ENCODE results near the gene ANKRD13B. TPM values are rescaled to one million over a fixed set of nuclear protein-coding genes. Genes with fewer than 3 reads are reported as not detected.

ANKRD13B gene
- total and polyA plus RNA-seq, 2 of the 13 experiments (the other 11 are each of a cell fraction or from before 2014, with no cell fraction given) = 1.7 to 1.8 TPM

DNA sequence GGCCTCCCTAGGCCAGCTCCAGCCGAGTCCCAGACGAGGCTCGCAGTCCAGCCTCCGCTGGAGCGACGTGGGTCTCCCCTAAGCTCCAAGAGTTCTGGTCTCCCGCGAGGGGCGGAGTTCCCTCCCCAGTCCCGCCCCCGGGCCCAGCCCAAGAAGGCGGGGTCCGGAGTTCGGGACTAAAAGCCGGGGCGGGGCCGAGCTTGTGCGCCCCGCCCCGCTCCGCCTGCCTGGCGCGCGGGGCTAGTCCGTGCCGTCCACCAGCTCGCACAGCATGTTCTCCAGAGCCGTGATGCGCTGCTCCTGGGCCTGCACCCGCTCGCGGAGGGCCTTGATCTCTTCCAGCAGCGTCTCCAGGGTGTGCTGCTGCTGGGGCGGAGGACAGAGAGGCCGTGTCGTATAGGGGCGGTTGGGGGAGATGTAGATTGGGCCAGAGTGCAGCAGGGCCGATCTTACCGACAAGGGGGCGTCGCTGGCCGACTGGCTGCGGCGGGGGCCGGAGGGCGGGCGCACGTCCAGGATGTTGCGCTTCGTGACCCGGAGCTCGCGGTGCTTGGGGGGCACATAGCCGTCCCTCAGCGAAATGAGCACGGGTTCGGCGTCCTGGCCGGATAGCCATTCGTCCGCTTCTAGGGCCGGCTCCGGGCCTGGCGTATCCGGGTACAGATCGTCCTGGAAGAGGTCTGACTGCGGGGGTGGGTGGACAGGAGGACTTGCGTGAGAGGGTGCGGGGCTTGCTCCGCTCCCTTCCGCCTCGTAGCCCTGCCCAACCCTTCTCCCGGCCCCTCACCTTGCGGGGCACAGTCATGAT is 22.8 kb downstream of the ANKRD13B start (continued):
- TF ChIP-seq ERF (CRISPR knock-in tag; IDR thresholded peaks at IDR 0.05) (peak; percentile 33; the same call in 1 of the 2 replicates), ZNF343 (CRISPR knock-in tag; IDR thresholded peaks at IDR 0.05) (no peak), ZNF280B (CRISPR knock-in tag; IDR thresholded peaks at IDR 0.05; ENCODE audit: borderline replicate concordance) (no peak; the same call in 1 of the 2 replicates), ZFX (CRISPR knock-in tag; IDR thresholded peaks at IDR 0.05; ENCODE audit: low read depth) (peak; percentile 84), ZNF274 (CRISPR knock-in tag; IDR thresholded peaks at IDR 0.05) (peak; percentile 77), ZNF800 (CRISPR knock-in tag; IDR thresholded peaks at IDR 0.05) (peak; percentile 78), SMARCE1 (IDR thresholded peaks at IDR 0.05; ENCODE audit: borderline replicate concordance) (no peak), IRF1 (CRISPR knock-in tag; IDR thresholded peaks at IDR 0.05; ENCODE audit: low read depth) (no peak), STAT5B (CRISPR knock-in tag; IDR thresholded peaks at IDR 0.05) (no peak), ZBTB21 (CRISPR knock-in tag; IDR thresholded peaks at IDR 0.05) (no peak), GATAD1 (CRISPR knock-in tag; IDR thresholded peaks at IDR 0.05) (no peak), ZBTB2 (CRISPR knock-in tag; IDR thresholded peaks at IDR 0.05; ENCODE audit: low read depth) (no peak), FOXA1 (IDR thresholded peaks at IDR 0.05) (no peak), FOXA1 (CRISPR knock-in tag; IDR thresholded peaks at IDR 0.05) (no peak), HNRNPH1 (optimal IDR thresholded peaks at IDR 0.05; ENCODE audit: low read depth, low read length) (no peak), SP140L (CRISPR knock-in tag; IDR thresholded peaks at IDR 0.05; ENCODE audit: borderline replicate concordance) (no peak), ZFY (CRISPR knock-in tag; IDR thresholded peaks at IDR 0.05) (peak; percentile 49; the same call in 1 of the 2 replicates), KMT2A (CRISPR knock-in tag; IDR thresholded peaks at IDR 0.05) (no peak)
- TF ChIP-seq, protein P1, sequence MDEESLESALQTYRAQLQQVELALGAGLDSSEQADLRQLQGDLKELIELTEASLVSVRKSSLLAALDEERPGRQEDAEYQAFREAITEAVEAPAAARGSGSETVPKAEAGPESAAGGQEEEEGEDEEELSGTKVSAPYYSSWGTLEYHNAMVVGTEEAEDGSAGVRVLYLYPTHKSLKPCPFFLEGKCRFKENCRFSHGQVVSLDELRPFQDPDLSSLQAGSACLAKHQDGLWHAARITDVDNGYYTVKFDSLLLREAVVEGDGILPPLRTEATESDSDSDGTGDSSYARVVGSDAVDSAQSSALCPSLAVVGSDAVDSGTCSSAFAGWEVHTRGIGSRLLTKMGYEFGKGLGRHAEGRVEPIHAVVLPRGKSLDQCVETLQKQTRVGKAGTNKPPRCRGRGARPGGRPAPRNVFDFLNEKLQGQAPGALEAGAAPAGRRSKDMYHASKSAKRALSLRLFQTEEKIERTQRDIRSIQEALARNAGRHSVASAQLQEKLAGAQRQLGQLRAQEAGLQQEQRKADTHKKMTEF (CRISPR knock-in tag; IDR thresholded peaks at IDR 0.05) = 0 out of 2 replicates have a peak, but pooled peaks have one; percentile 17
- TF ChIP-seq, protein P2, sequence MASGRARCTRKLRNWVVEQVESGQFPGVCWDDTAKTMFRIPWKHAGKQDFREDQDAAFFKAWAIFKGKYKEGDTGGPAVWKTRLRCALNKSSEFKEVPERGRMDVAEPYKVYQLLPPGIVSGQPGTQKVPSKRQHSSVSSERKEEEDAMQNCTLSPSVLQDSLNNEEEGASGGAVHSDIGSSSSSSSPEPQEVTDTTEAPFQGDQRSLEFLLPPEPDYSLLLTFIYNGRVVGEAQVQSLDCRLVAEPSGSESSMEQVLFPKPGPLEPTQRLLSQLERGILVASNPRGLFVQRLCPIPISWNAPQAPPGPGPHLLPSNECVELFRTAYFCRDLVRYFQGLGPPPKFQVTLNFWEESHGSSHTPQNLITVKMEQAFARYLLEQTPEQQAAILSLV (CRISPR knock-in tag; IDR thresholded peaks at IDR 0.05; ENCODE audit: borderline replicate concordance) = no peak
- TF ChIP-seq, protein P3, sequence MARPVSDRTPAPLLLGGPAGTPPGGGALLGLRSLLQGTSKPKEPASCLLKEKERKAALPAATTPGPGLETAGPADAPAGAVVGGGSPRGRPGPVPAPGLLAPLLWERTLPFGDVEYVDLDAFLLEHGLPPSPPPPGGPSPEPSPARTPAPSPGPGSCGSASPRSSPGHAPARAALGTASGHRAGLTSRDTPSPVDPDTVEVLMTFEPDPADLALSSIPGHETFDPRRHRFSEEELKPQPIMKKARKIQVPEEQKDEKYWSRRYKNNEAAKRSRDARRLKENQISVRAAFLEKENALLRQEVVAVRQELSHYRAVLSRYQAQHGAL (CRISPR knock-in tag; IDR thresholded peaks at IDR 0.05; ENCODE audit: not compliant biosample characterization) = no peak

Data from HepG2 (cell line).